OCI-LY3 (cell line): ENCODE results near the gene ZMYND8.
"Not testable (repeated sequence)": the region's sequence is repeated elsewhere in the genome, so short reads cannot be mapped to it uniquely, and the experiment has no call there.

Experiments
- EZH2phosphoT487 ChIP-seq: fragments of 200-600 bp; shearing (Covaris generic); IDR thresholded peaks from 2 replicates; pipeline ENCODE4 v1.6.1; 2018; ENCODE audit warnings: antibody characterized with exemption, mixed run types, low read depth
- TF ChIP-seq, protein P1 (sequence below): fragments of 200-600, 300-600 bp; sonication (generic); IDR thresholded peaks from 2 replicates; pipeline ENCODE4 v1.5.1; 2014; ENCODE audit warnings: antibody characterized with exemption, low read length, low read depth

DNA sequence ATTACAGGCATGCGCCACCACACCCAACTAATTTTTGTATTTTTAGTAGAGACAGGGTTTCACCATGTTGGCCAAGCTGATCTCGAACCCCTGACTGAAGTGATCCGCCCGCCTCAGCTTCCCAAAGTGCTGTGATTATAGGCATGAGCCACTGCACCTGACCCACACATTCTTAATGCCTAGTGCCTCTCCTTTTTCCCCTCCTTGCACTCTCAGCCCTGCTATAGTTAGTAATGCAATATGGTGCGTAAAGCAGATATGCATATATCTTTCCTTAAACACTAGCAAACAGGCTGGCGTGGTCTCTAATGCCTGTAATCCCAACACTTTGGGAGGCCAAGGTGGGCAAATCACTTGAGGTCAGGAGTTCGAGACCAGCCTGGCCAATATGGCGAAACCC is 68.0 kb downstream of the ZMYND8 start:
- TF ChIP-seq EZH2phosphoT487, result not testable (repeated sequence)
- TF ChIP-seq, protein P1, sequence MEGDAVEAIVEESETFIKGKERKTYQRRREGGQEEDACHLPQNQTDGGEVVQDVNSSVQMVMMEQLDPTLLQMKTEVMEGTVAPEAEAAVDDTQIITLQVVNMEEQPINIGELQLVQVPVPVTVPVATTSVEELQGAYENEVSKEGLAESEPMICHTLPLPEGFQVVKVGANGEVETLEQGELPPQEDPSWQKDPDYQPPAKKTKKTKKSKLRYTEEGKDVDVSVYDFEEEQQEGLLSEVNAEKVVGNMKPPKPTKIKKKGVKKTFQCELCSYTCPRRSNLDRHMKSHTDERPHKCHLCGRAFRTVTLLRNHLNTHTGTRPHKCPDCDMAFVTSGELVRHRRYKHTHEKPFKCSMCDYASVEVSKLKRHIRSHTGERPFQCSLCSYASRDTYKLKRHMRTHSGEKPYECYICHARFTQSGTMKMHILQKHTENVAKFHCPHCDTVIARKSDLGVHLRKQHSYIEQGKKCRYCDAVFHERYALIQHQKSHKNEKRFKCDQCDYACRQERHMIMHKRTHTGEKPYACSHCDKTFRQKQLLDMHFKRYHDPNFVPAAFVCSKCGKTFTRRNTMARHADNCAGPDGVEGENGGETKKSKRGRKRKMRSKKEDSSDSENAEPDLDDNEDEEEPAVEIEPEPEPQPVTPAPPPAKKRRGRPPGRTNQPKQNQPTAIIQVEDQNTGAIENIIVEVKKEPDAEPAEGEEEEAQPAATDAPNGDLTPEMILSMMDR, result not testable (repeated sequence)
